ENCODE data around the gene NTHL1. TPM values are rescaled to one million over a fixed set of nuclear protein-coding genes. Genes with fewer than 3 reads are reported as not detected.

NTHL1 gene
- 22.6 and 30.5 TPM in 2 replicates for total RNA-seq

- DNase-seq (ENCODE audit: extremely low read depth, low read depth, low spot score), result peak; percentile 61
Observed at GRCh38 chr16:2047330-2048115, at the start of gene NTHL1, which contains the start of gene TSC2. Gene NTHL1 (minus strand): TSS chr16:2047834. CDS start chr16:2047823, 11 bp downstream. Gene TSC2 (plus strand): TSS chr16:2047985. CDS start chr16:2048616, 631 bp downstream.

GRCh38 chr16:2096853-2097595, 49.4 kb upstream of the NTHL1 start:
- DNase-seq (ENCODE audit: extremely low read depth, low read depth, low spot score), result no peak

GRCh38 chr16:2095918-2096582, 48.4 kb upstream of the NTHL1 start:
- DNase-seq (ENCODE audit: extremely low read depth, low read depth, low spot score), result no peak

GRCh38 chr16:2095315-2095853, 47.8 kb upstream of the NTHL1 start:
- DNase-seq (ENCODE audit: extremely low read depth, low read depth, low spot score), result no peak

- DNase-seq (ENCODE audit: extremely low read depth, low read depth, low spot score), result no peak
Observed at GRCh38 chr16:2093793-2094192, 46.2 kb upstream of the NTHL1 start.

DNA sequence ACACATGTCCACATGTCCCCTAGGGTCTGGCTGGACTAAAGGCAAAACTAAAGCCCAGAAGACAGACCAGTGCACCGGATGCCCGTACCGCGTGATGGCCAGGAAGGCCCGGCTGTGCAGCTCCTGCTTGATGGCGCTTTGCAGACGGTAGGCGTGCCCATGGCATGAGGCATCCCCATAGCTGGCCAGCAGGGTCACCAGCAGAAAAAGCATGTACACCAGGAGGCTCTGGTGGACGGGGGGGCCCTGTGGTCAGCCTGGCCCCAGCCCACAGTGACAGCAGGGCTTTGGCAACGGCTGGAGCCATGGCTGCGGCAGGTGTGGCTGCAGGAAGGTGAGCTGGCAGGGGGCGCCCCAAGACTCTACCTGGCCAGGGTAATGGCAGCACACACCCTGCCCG, 45.2 kb upstream of the NTHL1 start:
- DNase-seq (ENCODE audit: extremely low read depth, low read depth, low spot score), result no peak

- no peak for DNase-seq (ENCODE audit: extremely low read depth, low read depth, low spot score)
Observed at GRCh38 chr16:2092256-2092620, 44.6 kb upstream of the NTHL1 start.

DNA sequence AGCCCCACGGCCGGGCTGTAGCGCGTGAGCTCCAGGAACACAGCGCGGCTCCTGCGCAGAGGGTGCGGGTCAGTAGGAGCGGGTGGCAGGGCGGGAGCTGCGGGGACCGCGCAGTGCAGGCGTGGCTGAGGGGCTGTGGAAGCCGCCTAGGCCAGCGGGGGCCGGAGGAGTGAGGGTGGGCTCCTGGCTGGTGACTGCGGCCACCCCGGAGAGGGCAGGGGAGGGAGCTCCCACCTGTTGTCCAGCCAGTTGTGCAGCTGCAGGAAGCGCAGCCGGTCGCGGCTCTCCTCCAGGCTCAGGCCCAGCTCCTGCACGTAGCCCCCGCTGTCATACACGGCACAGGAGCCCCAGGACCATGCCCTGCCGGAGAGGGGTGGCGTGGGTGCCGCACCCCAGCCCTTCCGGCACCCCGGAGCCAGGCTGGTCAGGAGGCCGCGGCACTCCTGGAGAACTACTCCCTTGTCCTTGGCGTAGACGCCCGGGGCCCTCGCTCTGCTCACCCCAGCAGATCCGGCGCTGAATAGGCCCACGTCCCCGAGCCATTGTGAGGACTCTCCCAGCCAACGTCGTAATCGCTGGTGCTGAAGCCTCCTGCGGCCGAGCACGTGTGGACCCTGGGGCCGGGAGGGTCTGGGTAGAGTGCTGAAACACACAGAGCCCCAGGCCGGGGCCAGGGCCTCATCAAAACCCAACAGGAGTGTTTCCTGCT, 44.1 kb upstream of the NTHL1 start:
- DNase-seq (ENCODE audit: extremely low read depth, low read depth, low spot score), result no peak

GRCh38 chr16:2090777-2091546, 43.3 kb upstream of the NTHL1 start:
- no peak for DNase-seq (ENCODE audit: extremely low read depth, low read depth, low spot score)

DNA sequence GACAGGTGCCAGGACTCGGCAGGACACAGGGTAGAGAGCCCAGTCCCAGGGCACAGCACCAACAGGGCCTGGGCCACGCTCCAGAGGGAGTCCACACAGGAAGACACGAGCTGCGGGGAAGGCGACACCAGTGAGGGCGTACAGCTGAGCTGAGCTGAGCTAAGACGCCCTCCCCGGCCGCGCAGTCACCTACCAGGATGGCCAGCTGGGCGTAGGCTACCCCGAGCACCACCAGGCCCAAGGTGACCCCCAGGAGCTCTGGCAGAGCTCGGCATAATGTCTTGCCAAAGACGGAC, 42.8 kb upstream of the NTHL1 start:
- DNase-seq (ENCODE audit: extremely low read depth, low read depth, low spot score), result no peak

DNA sequence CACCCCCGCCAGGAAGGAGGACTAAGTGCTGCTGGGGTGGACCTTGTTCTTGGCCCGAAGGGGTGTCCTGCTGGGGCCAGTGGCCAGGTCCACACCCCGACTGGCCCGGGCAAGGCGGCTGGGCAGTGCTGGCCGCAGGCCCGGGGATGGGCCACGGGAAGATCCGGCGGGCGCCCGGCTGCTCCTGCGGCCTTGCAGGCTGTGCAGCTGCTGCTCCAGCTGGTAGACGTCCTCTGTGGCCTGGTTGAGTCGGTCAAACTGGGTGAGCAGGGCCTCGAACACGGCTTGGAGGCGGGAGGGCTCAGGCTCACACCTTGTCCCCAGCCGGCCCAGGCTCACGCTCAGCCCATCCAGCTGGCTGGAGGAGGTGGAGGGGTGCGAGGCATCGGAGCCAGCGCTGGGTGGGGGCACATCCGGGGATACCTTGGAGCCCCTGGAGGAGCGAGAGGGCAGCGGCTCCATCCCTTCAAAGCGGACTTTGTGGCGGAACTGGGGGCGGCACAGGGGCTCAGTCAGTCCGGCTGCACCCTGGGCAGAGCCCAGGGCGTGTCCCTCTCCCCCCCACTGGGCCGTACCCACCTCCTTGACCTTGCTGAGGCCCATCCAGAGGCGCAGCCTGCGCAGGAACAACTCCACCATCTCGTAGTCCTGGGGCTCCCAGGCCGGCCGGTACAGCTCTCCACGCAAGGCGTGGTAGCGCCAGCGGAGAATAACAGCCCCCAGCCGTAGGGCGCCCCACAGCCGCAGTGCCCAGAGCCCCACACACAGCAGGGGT, 42.3 kb upstream of the NTHL1 start:
- no peak for DNase-seq (ENCODE audit: extremely low read depth, low read depth, low spot score)

DNA sequence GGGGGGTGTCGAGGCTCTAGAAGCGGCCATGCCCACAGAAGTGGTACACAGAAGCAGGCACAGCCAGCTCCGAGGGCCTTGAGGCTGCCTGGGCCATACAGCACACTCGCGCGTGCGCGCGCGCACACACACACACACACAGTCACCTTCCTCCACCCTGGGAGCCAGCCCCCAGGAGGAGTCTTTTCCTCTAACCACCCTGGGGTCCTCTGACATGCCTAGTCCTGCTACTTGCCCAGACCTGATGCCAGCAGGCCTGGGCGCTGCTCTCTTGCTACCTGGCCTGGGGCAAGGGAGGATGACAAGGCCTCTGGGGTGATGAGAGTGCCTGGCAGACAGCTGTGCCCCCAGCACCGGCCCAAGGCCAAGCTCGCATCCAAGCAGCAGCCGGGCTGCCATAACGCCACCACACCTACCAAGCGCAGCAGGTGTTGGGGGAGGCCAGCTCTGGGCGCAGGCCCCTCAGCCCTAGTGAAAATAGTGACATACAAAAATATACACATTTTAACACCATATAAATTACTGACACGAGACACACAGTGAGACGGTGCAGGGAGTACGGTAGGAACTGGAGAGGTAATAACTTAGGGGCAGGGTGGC, 41.2 kb upstream of the NTHL1 start:
- no peak for DNase-seq (ENCODE audit: extremely low read depth, low read depth, low spot score)

DNA sequence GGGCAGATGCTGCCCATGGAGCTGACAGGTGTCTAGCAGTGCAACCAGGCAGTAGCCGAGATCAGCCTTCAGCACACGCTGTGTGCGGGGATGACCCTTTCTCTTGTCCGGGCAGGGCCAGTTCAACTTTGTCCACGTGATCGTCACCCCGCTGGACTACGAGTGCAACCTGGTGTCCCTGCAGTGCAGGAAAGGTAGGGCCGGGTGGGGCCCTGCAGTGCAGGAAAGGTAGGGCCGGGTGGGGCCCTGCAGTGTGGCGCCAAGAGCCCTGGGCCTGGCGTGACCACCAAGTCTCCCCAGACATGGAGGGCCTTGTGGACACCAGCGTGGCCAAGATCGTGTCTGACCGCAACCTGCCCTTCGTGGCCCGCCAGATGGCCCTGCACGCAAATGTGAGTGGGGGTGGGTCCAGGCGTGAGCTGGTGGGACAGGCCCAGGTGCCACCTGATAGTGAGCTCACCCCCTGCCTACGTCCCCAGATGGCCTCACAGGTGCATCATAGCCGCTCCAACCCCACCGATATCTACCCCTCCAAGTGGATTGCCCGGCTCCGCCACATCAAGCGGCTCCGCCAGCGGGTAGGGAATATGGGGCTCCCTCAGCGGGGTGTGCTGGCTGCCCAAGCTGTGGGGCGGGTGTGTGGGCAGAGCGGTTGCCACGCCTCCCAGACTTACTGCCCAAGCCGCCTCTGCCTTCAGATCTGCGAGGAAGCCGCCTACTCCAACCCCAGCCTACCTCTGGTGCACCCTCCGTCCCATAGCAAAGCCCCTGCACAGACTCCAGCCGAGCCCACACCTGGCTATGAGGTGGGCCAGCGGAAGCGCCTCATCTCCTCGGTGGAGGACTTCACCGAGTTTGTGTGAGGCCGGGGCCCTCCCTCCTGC, 40.4 kb upstream of the NTHL1 start:
- DNase-seq (ENCODE audit: extremely low read depth, low read depth, low spot score), result no peak

DNA sequence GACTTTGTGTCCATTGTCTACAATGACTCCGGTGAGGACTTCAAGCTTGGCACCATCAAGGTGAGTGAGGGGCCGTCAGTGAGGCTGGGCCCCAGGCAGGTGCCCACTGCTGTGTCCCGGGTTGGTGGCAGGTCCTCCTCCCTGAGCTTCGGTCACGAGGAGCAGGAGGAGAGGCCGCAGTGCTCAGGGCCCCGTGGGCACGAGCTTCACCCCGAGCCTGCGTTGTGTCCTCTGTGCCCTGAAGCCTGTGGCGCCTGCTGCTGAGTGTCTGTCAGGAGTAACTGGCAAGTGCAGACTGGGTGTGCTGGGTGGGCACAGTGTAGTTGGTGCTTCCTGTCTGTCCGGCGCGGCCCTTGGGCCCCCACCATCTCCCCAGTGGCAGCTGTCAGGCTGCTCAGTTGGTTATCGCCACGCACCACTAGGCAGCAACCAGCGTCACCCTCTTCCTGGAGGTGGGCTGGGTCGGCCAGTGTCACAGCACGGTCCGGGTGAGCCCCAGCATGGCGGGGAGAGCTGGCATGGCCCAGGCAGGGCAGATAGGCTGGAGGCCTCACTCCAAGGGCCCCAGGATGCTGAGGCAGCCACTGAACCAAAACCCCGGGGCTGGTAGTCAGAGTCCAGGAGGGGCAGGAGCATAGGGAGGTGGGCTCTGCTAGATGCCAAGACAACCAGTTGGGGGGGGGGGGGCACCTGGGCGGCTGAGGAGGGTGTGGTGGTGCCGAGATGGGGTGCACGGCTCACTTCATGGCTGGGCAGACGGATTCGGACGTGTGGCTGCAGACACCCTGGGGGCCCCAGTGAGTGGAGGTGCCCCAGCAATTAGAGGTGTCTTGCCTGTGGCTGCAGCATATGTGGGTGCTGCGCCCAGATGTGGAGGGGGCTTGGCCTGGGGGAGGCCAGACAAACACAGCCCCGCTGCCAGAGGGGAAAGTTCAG, 39.4 kb upstream of the NTHL1 start:
- no peak for DNase-seq (ENCODE audit: extremely low read depth, low read depth, low spot score)

DNA sequence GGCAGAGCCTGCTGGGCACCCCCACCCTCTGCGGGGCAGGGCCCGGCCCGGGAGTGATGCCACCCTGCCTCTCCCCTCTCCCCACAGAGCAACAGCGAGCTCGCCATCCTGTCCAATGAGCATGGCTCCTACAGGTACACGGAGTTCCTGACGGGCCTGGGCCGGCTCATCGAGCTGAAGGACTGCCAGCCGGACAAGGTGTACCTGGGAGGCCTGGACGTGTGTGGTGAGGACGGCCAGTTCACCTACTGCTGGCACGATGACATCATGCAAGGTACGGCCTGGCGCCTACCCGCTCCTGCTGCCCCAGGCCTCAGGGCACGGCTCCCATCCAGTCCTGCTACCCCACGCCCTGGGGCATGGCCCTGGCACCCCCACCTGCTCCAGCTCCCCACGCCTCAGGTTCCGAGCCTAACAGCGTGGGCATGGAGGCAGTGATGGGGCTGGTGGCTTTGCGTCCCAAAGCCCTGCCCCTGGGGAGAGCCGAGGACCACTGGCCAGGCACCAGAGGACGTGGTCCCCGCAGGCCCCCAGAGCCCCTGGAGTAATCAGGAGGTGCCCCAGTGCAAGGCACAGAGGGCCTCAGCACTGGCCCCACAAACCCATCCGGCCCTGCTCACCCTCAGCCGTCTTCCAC, 38.6 kb upstream of the NTHL1 start:
- DNase-seq (ENCODE audit: extremely low read depth, low read depth, low spot score), result no peak

- no peak for DNase-seq (ENCODE audit: extremely low read depth, low read depth, low spot score)
Observed at GRCh38 chr16:2085669-2086068, 38.0 kb upstream of the NTHL1 start.

Data from glomerular endothelial cell (primary cell).